Measurements from ENCODE around the gene ELOVL6. TPM values are rescaled to one million over a fixed set of nuclear protein-coding genes. Genes with fewer than 3 reads are reported as not detected.

ELOVL6 gene
- total RNA-seq, 4 donors from 2014 or later: 2.2 to 5.8 (median 5.0) TPM

DNA sequence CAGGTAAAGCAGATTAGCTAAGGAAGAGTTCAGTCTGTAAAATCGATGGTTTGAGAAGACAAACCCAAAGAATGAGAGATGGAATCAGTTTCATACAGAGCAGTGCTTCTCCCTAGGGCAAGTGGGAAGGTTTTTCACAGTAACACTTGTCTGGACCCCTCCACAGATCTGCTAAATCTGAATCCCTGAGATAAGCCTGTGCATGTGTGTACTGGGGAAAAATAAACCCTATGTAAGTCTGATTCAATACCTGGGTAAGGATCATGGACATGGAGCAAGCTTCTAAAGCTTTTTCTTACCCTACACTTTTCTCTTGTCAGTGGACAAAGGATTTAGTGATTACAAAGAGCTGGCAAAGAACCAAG lies 13.6 kb downstream of the ELOVL6 start:
- DNase-seq (ENCODE audit: low spot score): no peak
- TF ChIP-seq, protein P1, sequence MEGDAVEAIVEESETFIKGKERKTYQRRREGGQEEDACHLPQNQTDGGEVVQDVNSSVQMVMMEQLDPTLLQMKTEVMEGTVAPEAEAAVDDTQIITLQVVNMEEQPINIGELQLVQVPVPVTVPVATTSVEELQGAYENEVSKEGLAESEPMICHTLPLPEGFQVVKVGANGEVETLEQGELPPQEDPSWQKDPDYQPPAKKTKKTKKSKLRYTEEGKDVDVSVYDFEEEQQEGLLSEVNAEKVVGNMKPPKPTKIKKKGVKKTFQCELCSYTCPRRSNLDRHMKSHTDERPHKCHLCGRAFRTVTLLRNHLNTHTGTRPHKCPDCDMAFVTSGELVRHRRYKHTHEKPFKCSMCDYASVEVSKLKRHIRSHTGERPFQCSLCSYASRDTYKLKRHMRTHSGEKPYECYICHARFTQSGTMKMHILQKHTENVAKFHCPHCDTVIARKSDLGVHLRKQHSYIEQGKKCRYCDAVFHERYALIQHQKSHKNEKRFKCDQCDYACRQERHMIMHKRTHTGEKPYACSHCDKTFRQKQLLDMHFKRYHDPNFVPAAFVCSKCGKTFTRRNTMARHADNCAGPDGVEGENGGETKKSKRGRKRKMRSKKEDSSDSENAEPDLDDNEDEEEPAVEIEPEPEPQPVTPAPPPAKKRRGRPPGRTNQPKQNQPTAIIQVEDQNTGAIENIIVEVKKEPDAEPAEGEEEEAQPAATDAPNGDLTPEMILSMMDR (IDR thresholded peaks at IDR 0.05): no peak
- ATAC-seq (ENCODE audit: low FRiP score): no peak

DNA sequence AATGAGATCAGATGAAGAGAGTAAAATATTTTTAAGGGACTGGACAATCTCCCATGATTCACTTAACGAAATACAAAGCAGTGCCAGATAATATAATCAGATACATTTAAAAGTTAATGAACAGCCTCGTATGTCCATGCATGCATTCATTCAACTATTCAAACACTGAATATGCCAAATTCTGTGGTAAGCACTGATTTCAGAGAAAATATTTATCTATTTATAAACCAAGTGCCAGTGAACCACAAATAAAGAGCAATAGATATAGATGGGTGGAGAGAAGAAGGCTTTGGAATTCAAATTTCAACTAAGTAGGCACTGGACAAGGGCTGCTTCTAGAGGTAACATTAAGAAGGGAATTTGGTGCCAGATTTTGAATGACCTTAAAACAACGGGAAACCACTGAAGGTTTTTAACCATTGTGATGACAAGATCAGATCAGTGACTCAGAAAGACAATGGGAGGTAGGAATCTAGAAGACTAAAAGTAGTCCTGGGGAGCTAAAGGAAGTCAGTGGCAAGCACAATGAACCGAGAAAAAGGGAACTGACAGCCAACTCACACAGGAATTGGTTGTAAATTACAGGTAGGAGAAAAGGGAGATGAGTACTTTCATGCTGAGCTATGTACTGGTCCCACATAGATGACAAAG lies 14.2 kb downstream of the ELOVL6 start:
- no peak for DNase-seq (ENCODE audit: low spot score)
- ATAC-seq (ENCODE audit: low FRiP score): no peak
- TF ChIP-seq, protein P1 (IDR thresholded peaks at IDR 0.05): no peak

DNA sequence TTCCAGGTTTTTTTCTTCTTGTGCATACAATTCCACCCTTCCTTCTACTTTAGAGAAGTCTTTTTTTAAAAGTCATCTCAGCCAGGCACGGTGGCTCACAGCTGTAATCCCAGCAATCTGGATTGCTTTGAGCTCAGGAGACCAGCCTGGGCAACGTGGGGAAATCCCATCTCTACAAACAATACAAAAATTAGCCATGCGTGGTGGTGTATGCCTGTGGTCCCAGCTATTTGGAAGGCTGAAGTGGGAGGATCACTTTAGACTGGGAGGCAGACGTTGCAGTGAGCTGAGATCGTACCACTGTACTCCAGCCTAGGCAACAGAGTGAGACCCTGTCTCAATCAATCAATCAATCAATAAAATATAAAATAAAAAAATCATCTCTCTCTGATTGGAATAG lies 14.8 kb downstream of the ELOVL6 start:
- TF ChIP-seq, protein P1 (IDR thresholded peaks at IDR 0.05): no peak

GRCh38 chr4:110183058-110183457 lies 15.4 kb downstream of the ELOVL6 start:
- DNase-seq (ENCODE audit: low spot score) (no peak), ATAC-seq (ENCODE audit: low FRiP score) (no peak)
- TF ChIP-seq, protein P1 (IDR thresholded peaks at IDR 0.05): no peak

More for the DNA sequence above, 14.8 kb downstream of the ELOVL6 start:
- DNase-seq (ENCODE audit: low spot score): no peak
- ATAC-seq (ENCODE audit: low FRiP score): no peak

DNA sequence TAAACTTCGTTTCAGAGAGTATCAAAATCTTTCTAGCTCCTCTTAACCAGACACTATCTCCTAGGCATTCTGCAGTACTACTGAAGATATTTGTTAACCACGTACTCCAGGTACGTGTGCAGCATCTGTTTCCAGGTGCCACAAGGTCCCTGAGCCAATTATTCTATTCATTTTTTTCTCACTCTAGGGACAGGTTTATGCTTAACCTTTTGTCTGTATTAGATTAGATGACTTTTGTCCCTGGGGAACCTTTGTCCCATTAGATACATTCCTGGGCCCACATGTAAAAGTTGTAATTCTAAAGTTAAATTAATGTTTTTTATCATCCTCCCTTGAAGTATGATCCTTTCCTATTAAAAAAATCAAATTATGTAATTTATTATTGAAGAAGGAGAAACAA lies 16.5 kb downstream of the ELOVL6 start:
- ATAC-seq (ENCODE audit: low FRiP score) (no peak), DNase-seq (ENCODE audit: low spot score) (no peak)
- TF ChIP-seq, protein P1 (IDR thresholded peaks at IDR 0.05): no peak

GRCh38 chr4:110175634-110176033 lies 22.8 kb downstream of the ELOVL6 start:
- DNase-seq (ENCODE audit: low spot score): no peak
- TF ChIP-seq, protein P1 (IDR thresholded peaks at IDR 0.05): no peak
- ATAC-seq (ENCODE audit: low FRiP score): no peak

DNA sequence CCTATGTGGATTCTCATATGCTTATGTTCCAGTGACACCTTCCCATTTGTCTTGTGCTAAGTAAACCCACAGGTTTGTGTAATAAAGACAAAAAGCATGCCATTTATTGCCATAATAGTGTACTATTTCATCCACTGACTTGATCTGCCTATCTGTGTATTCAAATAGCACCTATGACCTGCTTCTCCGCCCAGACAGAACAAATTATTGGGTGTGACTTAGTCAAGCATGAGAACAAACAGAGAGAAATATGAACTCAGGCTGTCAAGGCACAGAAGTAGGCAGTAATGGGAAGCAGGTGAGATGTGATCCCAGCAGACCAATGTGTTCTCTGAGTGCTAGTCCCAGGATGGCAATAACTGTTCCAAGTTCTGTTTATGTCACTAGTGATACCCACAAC lies 25.4 kb downstream of the ELOVL6 start:
- DNase-seq (ENCODE audit: low spot score) (no peak), ATAC-seq (ENCODE audit: low FRiP score) (no peak)
- TF ChIP-seq, protein P1 (IDR thresholded peaks at IDR 0.05): no peak

All from omental fat pad (tissue), 4 donors.